Tibial artery (tissue), 4 donors: ENCODE results near the gene VPS13D.

Experiments used
- DNase-seq, 2 donors: peaks; one replicate each; pipeline ENCODE4 v3.0.0-alpha.2; 2019
- H3K27ac ChIP-seq, 2 donors: fragments of 200-600 bp; sonication (generic) in 1 of 2; 1 replicate in 1 of 2; 2 replicates in 1 of 2; pipeline ENCODE4 v1.5.1; 2018 to 2019; ENCODE audit warnings: mild to moderate bottlenecking in 1 of 2
- H3K27me3 ChIP-seq, 2 donors: fragments of 200-600 bp; sonication (generic) in 1 of 2; one replicate each; pipeline versions ENCODE4 v1.5.1 to v1.6.0; 2016 to 2019
- H3K36me3 ChIP-seq, 3 donors: fragments of 200-600 bp; sonication (generic) in 2 of 3; one replicate each; pipeline ENCODE4 v1.5.1; 2016 to 2019; ENCODE audit warnings: mild to moderate bottlenecking in 2 of 3
- H3K4me1 ChIP-seq, 4 donors: fragments of 200-600 bp; sonication (generic) in 2 of 4; 1 replicate in 3 of 4; 2 replicates in 1 of 4; pipeline ENCODE4 v1.5.1; 2016 to 2019
- H3K4me3 ChIP-seq, 2 donors: fragments of 200-600 bp; sonication (generic) in 1 of 2; 1 replicate in 1 of 2; 2 replicates in 1 of 2; pipeline ENCODE4 v1.5.1; 2018 to 2019; ENCODE audit warnings: mild to moderate bottlenecking in 2 of 2
- H3K9me3 ChIP-seq, 3 donors: fragments of 200-600 bp; sonication (generic) in 1 of 3; one replicate each; pipeline ENCODE4 v1.5.1; 2016 to 2019
- CTCF ChIP-seq, 2 experiments: fragments of 200-600 bp in 1 of 2; fragments of 450-650 bp in 1 of 2; IDR thresholded peaks; one replicate each; pipeline ENCODE4 v1.5.1; 2017 to 2019; ENCODE audit warnings: antibody characterized with exemption in 2 of 2, mild to moderate bottlenecking in 1 of 2, moderate library complexity in 1 of 2
- intact Hi-C: fragments of 100-400 bp; cut with DNase I; formaldehyde crosslinking; loops from one replicate; pipeline ENCODE4 v1.15.0; 2023; ENCODE audit warnings: low total_unique reads

The VPS13D gene

GRCh38 chr1:12185918-12186678, 43.7 kb upstream of the VPS13D start:
- Histone ChIP-seq H3K9me3 (no peaks in the 10 kb centered on the region), H3K27me3 (peaks cover 0 to 45% of the 10 kb centered on the region in 2 donors), H3K4me1 (peaks cover 0 to 26% (median 14%) of the 10 kb centered on the region in 4 donors), H3K27ac (no peak overlapping the region), H3K36me3 (peaks cover 0 to 5% (median 2%) of the 10 kb centered on the region in 3 donors), H3K4me3 (no peak overlapping the region)
- no peak for TF ChIP-seq CTCF (IDR thresholded peaks at IDR 0.05)
- DNase-seq: no peak
- intact Hi-C loops: no loop called here

- no peak for TF ChIP-seq CTCF (IDR thresholded peaks at IDR 0.05)
- no peaks in the 10 kb centered on the region for H3K9me3 ChIP-seq
- H3K4me3 ChIP-seq: no peak overlapping the region
- H3K4me1 ChIP-seq: peaks cover 0 to 26% (median 13%) of the 10 kb centered on the region in 4 donors
- peaks cover 0 to 45% of the 10 kb centered on the region in 2 donors for H3K27me3 ChIP-seq
- intact Hi-C loops: no loop called here
- no peak for DNase-seq
- peaks cover 0 to 11% (median 7%) of the 10 kb centered on the region in 3 donors for H3K36me3 ChIP-seq
- no peak overlapping the region for H3K27ac ChIP-seq
Observed at GRCh38 chr1:12186679-12186985, 43.2 kb upstream of the VPS13D start.

- H3K27me3 ChIP-seq: peaks cover 0 to 45% of the 10 kb centered on the region in 2 donors
- intact Hi-C loops: no loop called here
- H3K4me1 ChIP-seq: peaks cover 0 to 26% (median 13%) of the 10 kb centered on the region in 4 donors
- H3K36me3 ChIP-seq: peaks cover 0 to 22% (median 16%) of the 10 kb centered on the region in 3 donors
- H3K9me3 ChIP-seq: no peaks in the 10 kb centered on the region
- no peak for TF ChIP-seq CTCF (IDR thresholded peaks at IDR 0.05)
- no peak overlapping the region for H3K4me3 ChIP-seq
- H3K27ac ChIP-seq: no peak overlapping the region
- DNase-seq: no peak
Observed at GRCh38 chr1:12188115-12188514, 41.7 kb upstream of the VPS13D start.

DNA sequence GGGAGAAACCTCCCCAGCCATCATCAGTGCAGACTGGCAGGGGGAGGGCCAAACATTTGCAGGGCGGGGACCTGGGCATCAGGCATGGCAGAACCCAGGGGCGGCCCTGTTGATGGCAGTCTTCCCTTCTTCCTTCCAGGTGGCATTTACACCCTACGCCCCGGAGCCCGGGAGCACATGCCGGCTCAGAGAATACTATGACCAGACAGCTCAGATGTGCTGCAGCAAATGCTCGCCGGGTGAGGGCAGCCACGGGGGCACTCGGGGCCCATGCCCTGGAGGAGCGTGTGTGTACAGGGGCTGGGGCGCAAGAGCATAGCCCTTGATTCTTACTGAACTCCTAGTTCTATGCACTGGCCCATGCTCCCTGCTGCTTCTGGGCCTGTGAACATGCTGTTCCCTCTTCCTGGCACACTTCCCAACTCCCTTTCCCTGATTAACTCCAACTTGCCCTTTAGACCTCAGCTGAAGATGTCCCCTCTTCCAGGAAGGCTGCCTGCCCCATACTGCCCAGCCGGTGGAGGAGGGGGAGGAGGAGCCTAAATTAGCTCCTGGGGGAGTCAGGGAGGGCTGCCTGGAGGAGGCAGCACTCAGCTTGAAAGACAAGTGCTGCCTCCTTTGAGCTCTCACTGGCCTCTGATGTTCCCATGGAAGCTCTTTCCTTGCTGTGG, 41.0 kb upstream of the VPS13D start:
- DNase-seq: no peak
- Histone ChIP-seq H3K9me3 (no peaks in the 10 kb centered on the region), H3K27ac (no peak overlapping the region), H3K4me1 (peaks cover 0 to 25% (median 13%) of the 10 kb centered on the region in 4 donors), H3K36me3 (peaks cover 0 to 29% (median 23%) of the 10 kb centered on the region in 3 donors), H3K27me3 (peaks cover 0 to 45% of the 10 kb centered on the region in 2 donors), H3K4me3 (no peak overlapping the region)
- intact Hi-C loops: no loop called here
- TF ChIP-seq CTCF (IDR thresholded peaks at IDR 0.05): no peak

DNA sequence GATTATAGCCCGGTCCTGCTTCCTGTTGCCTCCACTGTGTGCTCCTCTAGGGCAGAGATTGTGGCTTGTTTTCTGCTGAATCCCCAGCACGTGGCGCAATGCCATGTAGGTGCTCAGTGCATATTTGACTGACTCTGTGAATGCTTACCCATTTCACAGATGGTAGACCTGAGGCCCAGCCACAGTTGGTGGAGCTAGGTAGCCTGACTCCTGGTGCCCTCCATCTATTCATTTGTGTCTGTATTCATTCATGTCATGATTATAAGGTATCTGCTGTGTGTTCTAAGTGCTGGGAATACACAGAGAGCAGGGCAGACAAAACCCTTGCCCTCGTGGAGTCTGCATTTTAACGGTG, 40.5 kb upstream of the VPS13D start:
- Histone ChIP-seq H3K4me3 (no peak overlapping the region), H3K27me3 (peaks cover 0 to 45% of the 10 kb centered on the region in 2 donors), H3K27ac (no peak overlapping the region), H3K9me3 (no peaks in the 10 kb centered on the region), H3K36me3 (peaks cover 0 to 34% (median 23%) of the 10 kb centered on the region in 3 donors), H3K4me1 (peaks cover 0 to 20% (median 13%) of the 10 kb centered on the region in 4 donors)
- intact Hi-C loops: no loop called here
- DNase-seq: no peak
- no peak for TF ChIP-seq CTCF (IDR thresholded peaks at IDR 0.05)
